NCI-H510A treated with DMSO at 0.1 percent for 48 hours (cell line): Measurements from ENCODE around the gene GK.
"Not testable (repeated sequence)": the region's sequence is repeated elsewhere in the genome, so short reads cannot be mapped to it uniquely, and the experiment has no call there.

Source experiments
- DNase-seq: peaks from one replicate; lab custom pipeline; 2025; lab: John Stamatoyannopoulos, UW

GK gene

DNA sequence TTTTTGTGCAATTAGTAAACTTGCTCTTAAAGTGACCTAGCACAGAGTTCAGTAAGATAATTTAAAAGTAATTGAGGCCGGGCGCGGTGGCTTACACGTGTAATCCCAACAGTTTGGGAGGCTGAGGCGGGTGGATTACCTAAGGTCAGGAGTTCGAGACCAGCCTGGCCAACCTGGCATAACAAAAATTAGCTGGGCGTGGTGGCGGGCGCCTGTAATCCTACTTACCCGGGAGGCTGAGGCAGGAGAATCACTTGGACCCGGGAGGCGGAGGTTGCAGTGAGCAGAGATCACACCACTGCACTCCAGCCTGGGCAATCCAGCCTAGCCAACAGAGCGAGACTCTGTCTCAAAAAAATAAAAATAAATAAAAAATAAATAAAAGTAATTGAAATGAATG, 1.2 kb downstream of the GK start:
- DNase-seq: not testable (repeated sequence)

DNA sequence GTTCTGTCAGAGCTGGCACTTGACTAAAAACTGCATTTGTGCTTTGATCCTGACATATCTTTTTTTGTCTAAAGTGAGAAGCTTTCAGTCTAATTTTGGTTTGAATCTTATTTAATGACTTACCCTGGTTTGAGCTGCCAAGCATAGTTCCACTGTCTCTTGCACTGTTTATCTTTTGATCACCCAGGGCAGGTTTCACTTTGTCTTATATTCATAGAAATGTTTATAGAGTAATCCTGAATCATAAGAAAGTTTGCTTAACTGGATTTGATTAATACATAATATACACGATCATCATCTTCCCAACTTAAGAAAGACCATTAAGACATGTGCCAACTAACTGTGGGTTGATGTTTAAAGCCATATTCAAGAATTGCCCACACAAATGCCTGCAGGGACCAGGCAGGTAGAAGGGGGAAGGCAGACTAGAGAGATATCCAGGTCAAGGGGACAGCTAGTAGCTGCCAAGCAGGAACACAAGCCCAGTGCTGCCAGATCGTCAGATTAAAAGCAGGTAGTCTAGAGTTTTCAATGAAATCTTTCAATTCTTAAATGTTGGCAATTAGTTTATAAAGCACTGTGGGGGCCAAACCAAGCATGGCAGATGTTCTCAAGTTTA, 1.9 kb downstream of the GK start:
- no peak for DNase-seq

GRCh38 chrX:30655991-30656390, 2.8 kb downstream of the GK start:
- no peak for DNase-seq

DNA sequence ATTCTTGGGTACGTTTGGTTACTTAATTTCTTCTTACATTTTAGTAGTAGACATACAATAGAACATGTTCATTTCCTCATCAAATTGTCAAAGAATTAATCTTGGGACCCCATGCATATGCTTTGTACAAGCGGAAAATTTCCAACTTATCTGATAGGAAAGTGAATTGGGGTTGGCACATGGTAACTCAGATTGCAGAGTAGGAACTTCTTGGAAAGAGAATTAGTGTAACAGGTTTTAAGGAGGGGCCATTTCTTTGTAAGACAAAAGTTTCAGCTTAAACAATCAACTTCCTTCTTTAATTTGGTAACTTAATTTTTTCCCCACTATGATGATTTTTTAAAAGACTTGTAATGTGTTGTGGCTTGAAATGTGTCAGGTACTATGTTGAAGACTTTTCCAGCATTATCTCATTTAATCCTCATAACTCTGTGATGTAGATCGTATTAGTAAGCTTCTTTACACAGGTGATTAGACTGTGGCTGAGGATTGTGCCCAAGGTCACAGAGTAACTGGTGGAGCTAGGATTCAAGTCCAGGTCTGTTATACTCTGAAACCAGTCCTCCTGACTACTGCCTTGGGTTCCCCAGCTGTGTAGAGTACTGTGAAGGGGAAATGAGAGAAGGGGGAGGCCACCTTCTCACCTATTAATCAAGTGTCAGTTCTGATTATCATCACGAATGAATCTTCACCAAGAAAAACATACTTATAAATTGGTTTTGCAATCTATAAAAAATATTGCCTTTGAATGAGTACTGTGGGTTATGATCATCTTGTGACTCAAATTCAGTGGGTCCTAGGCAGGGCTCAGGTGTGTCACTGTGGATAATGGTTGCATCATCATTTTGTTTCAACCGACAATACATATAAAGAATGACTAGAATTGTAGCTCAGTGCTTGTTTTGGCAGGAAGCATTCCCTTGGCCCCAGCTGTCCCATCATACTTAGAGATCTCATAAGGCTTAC, 4.3 kb downstream of the GK start:
- DNase-seq: no peak

DNA sequence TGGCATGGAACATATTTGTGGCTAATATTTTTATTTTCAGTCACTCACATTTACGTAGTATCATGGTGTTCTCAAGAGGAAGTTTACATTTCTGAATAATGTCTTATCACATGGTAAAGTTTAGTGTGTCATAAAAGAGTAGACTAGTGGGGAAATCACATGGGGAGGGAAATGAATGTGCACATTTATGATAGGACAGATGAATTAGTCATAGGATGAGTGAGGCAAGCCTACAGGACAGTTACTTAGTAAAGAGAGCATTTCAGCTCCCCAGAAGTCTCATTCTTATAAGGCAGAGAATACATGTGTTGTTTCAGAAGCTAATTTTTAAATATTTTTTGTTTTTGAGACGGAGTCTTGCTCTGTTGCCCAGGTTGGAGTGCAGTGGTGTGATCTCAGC, 6.2 kb downstream of the GK start:
- no peak for DNase-seq

- DNase-seq: no peak
Observed at GRCh38 chrX:30661228-30661627, 8.0 kb downstream of the GK start.

DNA sequence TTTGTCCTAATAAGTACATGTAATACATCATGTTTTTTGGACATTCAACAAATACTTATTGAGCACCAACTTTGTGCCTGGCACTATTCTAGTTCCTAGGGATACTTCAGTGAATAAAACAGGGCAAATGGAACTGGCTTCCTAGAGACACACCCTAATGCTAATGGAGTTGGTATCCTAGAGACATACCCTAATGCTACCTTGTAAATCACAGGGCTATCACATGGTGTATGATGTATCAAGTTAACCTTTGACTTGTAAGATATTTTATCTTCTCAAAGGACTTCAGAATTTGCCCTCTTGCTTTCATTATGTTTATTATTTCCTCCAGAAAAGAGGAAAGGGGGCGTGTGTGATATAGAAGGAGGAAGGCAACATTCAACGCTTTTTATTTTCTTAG, 10.1 kb downstream of the GK start:
- no peak for DNase-seq

GRCh38 chrX:30665471-30665870, 12.2 kb downstream of the GK start:
- DNase-seq: no peak

- DNase-seq: no peak
Observed at GRCh38 chrX:30666094-30666493, 12.9 kb downstream of the GK start.

DNA sequence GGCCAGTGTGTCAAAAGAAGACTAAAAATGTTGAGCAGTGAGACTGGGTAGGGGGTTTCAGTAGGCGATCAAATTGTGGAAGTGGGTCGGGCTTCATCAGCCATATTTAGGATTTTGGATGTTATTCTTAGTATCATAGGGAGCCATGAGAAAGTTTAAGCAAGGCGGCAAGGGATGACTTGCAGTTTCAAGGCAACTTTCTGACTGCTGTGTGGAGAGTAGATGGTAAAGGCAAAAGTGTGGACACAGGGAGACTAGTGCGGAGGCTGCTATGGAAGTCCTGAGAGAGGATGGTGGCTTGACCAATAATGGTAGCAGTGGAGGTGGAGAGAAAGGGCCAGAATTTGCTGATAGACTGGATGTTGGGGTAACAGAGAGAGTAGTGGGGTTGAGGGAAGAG, 15.4 kb downstream of the GK start:
- DNase-seq: no peak

DNA sequence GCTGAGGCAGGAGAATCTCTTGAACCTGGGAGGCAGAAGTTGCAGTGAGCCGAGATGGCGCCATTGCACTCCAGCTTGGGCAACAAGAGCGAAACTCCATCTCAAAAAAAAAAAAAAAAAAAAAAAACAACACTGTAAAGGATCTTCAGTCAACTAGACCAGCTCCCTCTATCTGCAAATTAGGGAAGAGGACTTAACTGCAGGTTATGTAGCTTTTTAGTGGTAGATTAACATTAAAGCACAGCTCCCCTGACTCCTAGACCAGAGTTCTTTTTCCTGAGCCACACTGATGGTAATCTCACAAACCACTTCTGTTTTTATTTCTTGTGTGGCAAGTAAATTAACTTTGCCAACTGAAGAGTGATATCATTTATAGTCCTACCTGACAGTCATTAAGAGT, 18.0 kb downstream of the GK start:
- not testable (repeated sequence) for DNase-seq

DNA sequence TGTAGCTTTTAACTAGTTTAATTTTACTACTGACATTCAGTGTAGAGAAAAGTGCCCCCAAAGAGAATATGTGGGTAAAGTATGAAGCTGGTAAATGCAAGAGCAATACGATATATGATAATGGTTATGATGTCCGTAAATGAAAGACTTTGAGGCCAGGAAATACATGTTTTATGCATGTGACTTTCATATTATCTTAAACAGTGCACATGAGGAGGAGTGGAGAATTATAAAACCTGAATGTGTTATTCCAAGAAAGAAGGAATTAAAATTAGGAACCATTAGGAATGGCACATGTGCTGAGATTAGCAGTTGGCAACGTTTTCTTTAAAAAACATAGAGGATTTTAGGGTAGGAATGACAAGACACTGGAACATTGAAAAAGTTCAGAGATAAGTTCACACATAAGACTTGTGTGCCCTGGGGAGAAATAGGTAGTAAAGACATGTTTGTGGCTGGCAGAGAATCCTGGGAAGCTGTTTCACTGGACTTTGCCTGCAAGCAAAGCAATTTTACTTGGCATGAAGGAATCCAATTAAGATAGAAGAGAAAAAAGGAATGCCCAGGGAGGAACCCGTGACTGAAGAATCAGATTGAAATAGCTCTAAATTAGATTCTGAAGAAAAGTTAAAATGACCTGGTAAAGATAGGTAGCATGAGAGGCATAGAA, 20.0 kb downstream of the GK start:
- no peak for DNase-seq

DNA sequence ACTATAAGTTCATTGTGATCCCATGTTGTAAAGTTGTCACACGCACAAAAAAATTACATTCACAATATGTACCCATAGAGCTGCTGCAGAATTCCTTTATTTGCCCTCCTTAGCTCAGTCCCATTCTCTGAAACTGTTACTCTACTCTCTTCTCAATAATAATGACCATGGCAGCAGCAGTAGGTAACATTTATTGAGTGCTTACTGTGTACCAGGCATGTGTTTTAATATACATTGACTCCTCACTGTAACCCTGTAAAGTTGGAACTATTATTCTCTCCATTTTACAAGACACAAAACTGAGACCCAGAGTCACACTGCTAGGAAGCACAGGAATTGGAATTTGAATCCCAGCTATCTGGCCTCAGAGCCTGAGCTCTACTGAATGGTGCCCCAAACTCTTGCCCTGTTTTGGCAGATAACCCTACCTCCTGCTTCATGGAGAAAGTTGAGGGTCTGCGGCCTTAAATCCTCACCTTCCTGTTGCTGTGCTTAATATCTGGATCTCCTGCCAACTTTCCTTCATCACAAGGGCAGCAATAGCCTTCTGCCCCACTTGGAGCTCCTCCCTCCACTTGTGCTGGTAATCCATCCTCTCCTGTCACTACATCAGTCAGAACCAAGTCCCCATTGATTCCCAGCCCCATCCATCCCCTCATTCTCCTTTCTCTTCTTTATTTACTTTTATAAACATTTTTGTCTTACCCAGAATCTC, 20.8 kb downstream of the GK start:
- no peak for DNase-seq

- DNase-seq: no peak
Observed at GRCh38 chrX:30674799-30675198, 21.6 kb downstream of the GK start.

DNA sequence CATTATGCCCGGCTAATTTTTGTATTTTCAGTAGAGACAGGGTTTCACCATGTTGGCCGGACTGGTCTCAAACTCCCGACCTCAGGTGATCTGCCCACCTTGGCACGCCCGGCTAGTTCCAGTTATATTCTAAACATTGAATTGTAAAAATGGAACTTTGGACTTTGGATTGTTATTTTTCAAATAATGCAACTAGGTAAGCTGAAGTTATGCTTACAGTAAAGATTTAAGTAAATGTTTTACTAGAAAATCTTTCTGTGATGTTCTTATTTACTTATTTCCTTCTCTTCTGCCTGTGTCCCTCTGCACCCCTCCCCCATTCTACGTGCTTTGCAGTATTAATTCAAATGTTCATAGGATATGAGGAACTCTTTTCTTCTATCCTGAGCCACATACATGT, 26.1 kb downstream of the GK start:
- no peak for DNase-seq

DNA sequence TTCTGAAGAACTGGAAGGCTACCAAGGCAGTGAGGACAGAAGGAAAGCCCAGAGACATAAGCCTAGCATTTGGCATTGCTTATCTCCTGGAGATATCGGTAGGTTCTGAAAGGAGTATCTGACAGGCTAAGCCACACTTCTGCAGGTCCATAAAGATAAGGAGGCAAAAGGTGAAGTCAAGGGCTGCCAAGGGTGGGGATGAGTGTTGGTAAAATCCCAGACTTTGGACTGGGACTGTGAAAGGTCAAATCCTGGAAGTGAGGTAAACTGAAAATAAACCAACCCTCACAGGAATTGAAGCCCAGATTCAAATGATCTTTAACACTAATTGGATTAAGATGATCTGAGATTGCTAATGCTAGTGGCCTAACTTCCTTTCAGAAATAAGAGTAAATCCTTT, 27.4 kb downstream of the GK start:
- no peak for DNase-seq

GRCh38 chrX:30688641-30689040, 35.4 kb downstream of the GK start:
- no peak for DNase-seq

- DNase-seq: no peak
Observed at GRCh38 chrX:30689116-30689515, 35.9 kb downstream of the GK start.

- no peak for DNase-seq
Observed at GRCh38 chrX:30690330-30690729, 37.1 kb downstream of the GK start.

DNA sequence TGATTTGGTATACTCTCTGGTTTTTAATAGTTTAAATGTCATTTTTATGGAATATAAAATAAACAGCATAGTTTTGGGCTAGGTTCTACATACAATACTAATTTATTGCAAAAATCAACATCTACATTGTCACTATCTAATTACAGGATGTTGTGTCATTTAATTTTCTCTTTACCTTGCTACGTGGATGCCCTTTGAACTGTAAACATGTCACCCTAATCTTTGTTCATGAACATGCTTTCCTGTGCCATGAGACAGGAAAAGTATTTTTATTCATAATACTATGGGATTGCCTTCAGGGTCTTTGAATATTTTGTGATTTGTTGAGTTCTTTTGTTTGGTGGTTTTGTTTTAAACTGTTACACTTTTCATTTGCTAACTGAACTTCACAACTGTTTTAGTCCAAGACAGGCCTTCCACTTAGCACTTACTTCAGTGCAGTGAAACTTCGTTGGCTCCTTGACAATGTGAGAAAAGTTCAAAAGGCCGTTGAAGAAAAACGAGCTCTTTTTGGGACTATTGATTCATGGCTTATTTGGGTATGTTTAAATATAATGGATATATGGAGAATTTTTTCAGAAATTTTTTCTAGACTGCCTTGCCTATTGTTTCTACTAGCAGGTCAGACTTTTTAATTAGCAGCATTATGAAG, 40.9 kb downstream of the GK start:
- DNase-seq: no peak

DNA sequence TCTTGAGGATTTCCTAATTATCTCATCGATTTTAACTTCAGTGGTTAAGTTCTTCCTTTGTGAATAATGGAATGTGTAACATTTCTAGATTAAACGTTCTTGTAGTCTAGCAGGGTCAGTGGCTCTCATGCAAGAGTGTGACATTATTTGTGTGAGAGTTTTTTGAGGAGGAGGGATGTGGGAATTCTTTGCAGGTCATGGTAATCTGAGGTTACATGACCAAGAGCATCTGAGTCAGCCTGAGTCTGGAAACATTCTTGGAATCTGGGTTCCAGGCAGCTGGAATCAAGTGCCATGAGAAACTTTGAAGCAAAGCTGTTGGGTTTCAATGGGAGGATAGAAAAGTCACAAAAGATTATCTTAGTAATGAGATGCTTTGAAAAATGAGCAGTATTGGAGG, 49.5 kb downstream of the GK start:
- no peak for DNase-seq

- DNase-seq: no peak
Observed at GRCh38 chrX:30706216-30706775, 53.1 kb downstream of the GK start.
